Measurements from ENCODE around the gene GALNT7.

GALNT7 gene

DNA sequence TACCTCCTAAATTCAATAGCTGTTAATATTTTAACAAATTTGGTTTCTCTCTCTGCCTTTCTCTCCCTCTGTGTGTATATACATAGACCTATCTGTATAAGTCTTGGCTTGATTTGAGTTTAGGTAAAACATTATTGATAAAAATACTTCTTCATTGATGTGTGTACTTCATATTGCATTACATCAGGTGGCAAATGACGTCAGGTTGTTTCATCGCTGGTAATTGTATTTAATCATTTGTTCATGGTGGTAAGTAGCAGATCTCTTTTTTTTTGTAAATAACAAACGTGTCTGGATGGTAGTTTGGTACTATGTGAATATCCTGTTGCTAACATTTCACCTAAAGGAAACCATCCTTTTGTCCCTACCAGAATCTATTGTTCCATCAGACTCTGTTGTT lies 55.1 kb downstream of the GALNT7 start:
- no peak for DNase-seq (ENCODE audit: low read depth)

DNA sequence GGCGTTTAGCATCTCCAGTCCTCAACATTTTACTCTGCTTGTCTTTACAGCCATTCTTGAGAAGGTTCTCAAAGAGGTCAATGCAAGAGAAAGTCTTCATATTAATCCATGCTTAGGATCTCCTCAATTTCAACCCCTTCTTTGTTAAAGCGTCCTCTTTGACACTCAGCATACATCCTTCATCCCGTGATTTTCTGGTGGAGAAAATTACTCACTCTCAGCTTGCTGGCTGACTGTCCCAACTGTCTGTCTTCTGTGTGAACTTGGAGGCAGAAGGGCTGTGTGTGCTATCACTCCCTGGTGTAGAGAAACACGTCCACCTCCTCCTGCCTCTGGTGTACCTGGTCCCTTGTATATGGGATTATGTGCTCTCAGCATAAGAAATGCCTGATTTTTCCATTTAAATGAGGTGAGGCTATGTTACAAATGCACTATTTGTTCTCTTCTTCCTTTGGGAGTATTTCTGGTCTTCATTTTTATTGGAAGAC lies 57.8 kb downstream of the GALNT7 start:
- no peak overlapping the region for H3K4me3 ChIP-seq (ENCODE audit: low read depth, low read length)
- no peak for DNase-seq (ENCODE audit: low read depth)

More for the DNA sequence above, 55.1 kb downstream of the GALNT7 start:
- H3K4me3 ChIP-seq (ENCODE audit: low read depth, low read length): no peak overlapping the region

GRCh38 chr4:173227756-173228155 lies 59.1 kb downstream of the GALNT7 start:
- no peak overlapping the region for H3K4me3 ChIP-seq (ENCODE audit: low read depth, low read length)
- no peak for DNase-seq (ENCODE audit: low read depth)

DNA sequence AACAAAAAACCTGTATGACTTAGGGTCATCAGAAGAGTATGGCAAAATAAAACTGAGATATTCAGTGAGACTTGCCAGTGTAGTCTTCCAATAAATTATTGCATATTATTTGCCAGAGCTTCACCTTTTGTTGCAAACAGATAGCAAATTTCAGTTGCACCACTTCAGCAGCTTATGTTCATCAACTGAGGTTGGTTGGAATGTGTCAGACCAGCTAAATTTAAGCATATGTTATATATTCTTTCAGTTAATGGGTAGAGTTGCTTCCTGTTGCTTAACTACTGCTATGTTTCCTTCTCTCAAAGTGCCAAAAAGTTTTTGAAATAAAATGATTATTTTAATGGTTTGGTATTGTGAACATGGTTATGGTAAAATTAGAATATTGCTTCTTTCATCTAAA lies 61.5 kb downstream of the GALNT7 start:
- no peak overlapping the region for H3K4me3 ChIP-seq (ENCODE audit: low read depth, low read length)
- no peak for DNase-seq (ENCODE audit: low read depth)

GRCh38 chr4:173231916-173232315 lies 63.3 kb downstream of the GALNT7 start:
- H3K4me3 ChIP-seq (ENCODE audit: low read depth, low read length): no peak overlapping the region

DNA sequence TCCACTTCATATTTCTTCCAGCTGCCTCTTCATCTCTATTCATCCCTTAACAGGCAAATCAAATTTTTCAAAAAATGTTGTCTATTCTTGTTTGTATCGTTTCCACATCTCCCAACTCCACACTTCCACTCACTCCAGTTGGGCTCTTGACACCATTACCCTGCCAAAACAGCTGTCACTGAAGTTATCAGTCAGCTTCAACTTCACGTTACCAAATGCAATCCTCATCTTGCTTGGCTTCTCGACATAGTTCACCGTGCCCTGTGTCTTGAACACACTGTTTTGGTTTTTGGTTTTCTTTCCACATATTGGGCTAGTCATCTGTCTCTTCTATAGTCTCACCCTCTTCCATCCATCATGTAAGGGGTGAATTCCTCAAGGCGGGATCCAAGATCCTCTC lies 65.2 kb downstream of the GALNT7 start:
- no peak for DNase-seq (ENCODE audit: low read depth)
- no peak overlapping the region for H3K4me3 ChIP-seq (ENCODE audit: low read depth, low read length)

More at GRCh38 chr4:173231916-173232315, 63.3 kb downstream of the GALNT7 start:
- DNase-seq (ENCODE audit: low read depth): no peak

DNA sequence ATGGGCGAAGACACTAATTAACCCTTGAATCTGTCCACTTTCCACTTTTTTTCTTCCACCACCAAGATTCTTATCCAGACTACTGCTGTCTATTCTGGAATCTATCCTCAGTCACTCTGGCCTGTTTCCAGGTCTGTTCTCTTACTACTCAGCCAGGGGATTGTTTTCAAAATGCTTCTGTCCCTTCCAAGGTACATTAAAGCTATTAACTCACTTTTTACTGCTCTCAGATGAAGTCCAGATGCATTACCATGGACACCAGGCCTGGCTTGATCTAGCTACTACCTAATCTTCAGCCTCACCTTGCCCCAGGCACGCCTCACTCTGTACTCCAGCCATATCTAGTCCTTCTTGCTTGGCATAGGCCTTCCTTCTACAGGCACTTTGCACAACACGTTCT lies 66.4 kb downstream of the GALNT7 start:
- no peak overlapping the region for H3K4me3 ChIP-seq (ENCODE audit: low read depth, low read length)
- DNase-seq (ENCODE audit: low read depth): no peak

- no peak for DNase-seq (ENCODE audit: low read depth)
- H3K4me3 ChIP-seq (ENCODE audit: low read depth, low read length): no peak overlapping the region
Measured at GRCh38 chr4:173236301-173236700, 67.7 kb downstream of the GALNT7 start.

DNA sequence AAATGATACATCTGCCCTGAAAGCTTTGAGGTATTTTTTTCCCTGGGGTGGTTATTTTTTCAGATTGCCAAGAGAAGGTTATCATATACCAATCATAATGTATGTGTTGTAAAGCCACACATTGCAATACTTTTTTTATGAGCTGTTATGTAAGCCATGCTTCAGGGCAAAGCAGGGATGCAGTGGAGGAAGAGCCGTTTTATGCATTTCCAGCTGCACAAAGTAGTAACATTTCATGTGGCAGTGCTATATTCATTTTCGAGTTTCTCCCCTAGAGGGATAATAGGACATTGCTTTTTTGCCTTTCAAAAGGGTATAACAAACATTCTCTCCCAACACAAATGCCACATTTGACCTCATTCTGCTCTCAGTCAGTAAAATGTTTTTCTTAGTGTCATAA lies 68.5 kb downstream of the GALNT7 start:
- H3K4me3 ChIP-seq (ENCODE audit: low read depth, low read length): no peak overlapping the region
- DNase-seq (ENCODE audit: low read depth): no peak

GRCh38 chr4:173237762-173238161 lies 69.2 kb downstream of the GALNT7 start:
- no peak overlapping the region for H3K4me3 ChIP-seq (ENCODE audit: low read depth, low read length)
- no peak for DNase-seq (ENCODE audit: low read depth)

DNA sequence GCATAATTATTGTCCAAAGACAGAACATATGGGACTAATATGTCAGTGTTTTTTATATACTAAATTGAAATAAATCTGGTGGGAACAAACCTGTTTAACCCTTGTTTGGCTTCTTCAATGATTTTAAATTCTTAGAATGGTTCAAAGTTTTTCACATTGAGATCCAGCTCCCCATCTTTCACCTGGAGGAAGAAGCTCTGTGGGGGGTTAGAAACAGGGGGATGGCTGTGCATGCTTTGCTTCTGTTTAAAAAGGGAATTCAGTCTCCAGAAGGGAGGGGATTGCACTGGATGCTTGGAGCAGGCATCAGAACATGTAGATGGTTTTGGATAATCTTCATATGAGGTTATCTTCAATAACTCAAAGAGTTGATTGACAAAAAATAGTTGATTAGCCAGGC lies 72.1 kb downstream of the GALNT7 start:
- no peak overlapping the region for H3K4me3 ChIP-seq (ENCODE audit: low read depth, low read length)
- no peak for DNase-seq (ENCODE audit: low read depth)

- DNase-seq (ENCODE audit: low read depth): no peak
- no peak overlapping the region for H3K4me3 ChIP-seq (ENCODE audit: low read depth, low read length)
Measured at GRCh38 chr4:173242466-173243250, 74.0 kb downstream of the GALNT7 start.

DNA sequence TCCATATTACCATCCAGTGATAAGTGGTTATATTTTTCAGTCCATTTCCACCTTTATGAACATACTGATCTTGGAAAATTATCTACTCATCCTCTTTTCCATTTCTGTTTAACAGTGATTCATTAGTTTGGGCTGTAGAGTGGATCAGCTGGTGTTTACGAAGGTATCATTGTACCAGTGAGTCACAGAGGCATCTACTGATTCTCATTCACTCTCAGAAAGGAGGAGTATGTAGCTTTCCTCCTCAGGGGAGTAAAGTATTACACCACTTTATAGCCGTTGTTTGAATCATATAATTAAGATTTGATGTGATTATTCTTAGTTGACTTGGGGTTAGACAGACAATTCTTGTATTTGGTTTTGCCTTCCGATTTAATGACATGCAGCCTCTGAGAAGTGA lies 74.7 kb downstream of the GALNT7 start:
- DNase-seq (ENCODE audit: low read depth): peak; percentile 70
- no peak overlapping the region for H3K4me3 ChIP-seq (ENCODE audit: low read depth, low read length)

- DNase-seq (ENCODE audit: low read depth): no peak
Measured at GRCh38 chr4:173243917-173244658, 75.5 kb downstream of the GALNT7 start.

DNA sequence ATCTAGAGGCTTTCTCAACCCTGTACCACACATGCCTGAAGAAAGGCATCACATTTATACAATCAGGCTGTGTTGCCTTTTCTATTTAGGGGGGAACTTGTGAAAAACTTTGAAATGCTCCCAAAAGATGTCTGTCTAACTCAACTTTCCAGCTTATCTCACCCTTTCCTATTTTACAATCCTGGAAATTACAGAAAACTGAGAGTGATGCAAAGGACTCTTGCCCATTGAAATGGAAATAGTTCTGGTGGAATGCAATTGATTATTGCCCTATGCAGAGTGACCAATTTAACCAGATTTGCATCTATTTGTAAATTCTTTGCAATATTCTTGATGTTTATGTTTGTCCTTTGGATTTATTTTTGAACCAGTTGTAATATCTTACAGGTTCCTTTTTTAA lies 77.3 kb downstream of the GALNT7 start:
- H3K4me3 ChIP-seq (ENCODE audit: low read depth, low read length): no peak overlapping the region
- DNase-seq (ENCODE audit: low read depth): no peak

More at GRCh38 chr4:173243917-173244658, 75.5 kb downstream of the GALNT7 start:
- no peak overlapping the region for H3K4me3 ChIP-seq (ENCODE audit: low read depth, low read length)

DNA sequence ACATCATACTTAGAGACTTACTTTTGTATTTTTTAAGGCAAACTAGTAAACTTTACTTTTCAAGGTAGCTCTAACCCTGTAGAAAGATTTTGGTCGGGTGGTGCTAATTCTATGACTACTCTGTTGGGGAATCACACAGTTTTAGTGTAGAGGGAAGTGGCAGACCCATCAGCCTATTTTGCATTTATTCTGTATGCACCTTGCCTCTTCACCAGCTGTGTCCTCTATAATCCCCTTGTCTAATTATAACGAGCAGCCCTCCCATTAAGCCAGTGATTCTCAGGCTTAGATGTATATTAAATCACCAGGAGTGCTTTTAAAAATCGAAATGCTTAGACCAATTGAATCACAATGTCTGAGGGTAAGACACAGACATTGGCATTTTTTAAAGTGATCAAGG lies 78.1 kb downstream of the GALNT7 start:
- H3K4me3 ChIP-seq (ENCODE audit: low read depth, low read length): no peak overlapping the region

DNA sequence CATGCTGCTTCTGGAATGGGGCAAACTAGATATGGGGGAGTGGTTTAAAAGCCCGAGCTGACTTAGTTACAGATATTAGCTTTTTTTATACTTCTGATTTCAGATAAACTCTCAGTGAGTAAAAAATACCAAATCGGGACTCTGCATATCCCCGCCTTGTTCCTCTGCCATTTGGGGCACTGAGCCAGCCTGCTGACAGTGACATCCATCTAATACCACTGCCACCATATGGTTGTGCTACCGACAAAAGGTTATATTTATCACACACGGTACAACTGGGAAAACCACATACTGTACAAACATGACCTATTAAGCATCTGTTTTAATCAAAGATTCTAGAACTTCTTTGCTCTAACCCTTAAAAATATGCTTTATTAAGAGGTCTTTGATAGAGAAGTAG lies 78.7 kb downstream of the GALNT7 start:
- DNase-seq (ENCODE audit: low read depth): no peak
- no peak overlapping the region for H3K4me3 ChIP-seq (ENCODE audit: low read depth, low read length)

More for the DNA sequence above, 78.1 kb downstream of the GALNT7 start:
- DNase-seq (ENCODE audit: low read depth): no peak

GRCh38 chr4:173248690-173249089 lies 80.1 kb downstream of the GALNT7 start:
- no peak overlapping the region for H3K4me3 ChIP-seq (ENCODE audit: low read depth, low read length)
- DNase-seq (ENCODE audit: low read depth): no peak

DNA sequence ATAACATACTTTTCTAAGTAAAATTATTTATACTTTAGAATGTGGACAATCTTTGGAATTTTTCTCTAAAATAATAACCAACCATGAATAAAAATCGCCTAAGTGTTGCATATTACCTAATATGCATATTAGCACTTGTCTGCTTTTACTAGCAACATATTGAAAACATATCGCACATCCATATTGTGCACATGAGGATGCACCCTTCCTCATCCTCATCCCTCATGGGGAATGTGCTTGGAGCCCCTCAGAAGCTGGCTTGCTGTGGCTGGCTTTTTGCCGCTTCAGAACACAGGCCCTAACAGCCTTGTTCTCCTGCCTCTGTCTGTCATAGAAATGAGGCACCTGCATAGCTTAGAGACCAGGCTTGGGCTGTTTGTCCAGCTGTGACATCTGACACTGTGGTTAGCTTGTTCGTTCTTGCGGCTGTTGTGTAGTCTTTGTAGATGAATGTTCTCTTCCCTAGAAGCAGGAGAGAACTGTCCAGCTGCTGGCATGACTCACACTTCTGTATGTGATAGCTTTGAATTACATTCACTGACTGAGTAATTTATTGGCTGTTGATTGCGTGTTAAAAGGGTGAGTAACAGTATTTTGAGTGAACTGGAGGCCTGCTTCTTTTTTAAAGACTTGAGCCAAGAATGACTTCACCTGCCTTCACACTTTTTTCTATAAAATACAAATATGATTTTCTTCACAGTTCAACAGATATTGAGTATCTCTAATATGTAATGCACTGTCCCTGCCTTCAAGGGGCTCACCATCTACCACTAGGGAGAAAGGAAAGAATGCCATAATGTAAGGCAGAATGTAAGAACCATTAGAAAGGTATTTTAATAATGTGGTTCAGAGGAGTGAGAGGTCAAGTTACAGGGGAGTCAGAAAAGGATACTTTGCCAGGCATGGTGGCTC lies 83.7 kb downstream of the GALNT7 start:
- H3K4me3 ChIP-seq (ENCODE audit: low read depth, low read length): no peak overlapping the region
- peak; percentile 99 for DNase-seq (ENCODE audit: low read depth)

DNA sequence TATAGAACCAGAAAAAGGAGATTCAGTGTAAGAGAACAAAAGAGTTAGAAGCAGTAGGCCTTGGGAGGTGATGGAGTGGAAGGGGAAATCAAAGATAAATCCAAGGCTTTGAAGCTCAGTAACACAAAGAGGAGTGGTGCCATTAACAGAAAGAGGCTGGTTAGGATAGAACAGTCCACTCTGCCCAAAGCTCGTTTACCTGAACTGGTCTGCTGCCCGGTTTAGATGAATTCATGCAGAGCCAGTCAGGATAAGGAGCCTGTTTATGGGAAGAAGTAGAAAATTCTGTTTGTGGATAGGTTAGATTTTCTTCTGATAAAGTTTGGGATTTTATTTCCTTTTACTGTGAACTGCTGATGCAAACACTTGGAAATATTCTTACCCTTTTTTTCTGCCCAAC lies 85.0 kb downstream of the GALNT7 start:
- DNase-seq (ENCODE audit: low read depth): no peak
- no peak overlapping the region for H3K4me3 ChIP-seq (ENCODE audit: low read depth, low read length)

Data from skeletal muscle cell (primary cell).